ENCODE results near the gene BLM.
"Not testable (repeated sequence)": the region's sequence is repeated elsewhere in the genome, so short reads cannot be mapped to it uniquely, and the experiment has no call there.

BLM gene

GRCh38 chr15:90822204-90822955, 105.2 kb downstream of the BLM start:
- DNase-seq: no peak

GRCh38 chr15:90823455-90823974, 106.4 kb downstream of the BLM start:
- no peak for DNase-seq

GRCh38 chr15:90825115-90825899, 108.2 kb downstream of the BLM start:
- DNase-seq: not testable (repeated sequence)

- DNase-seq: not testable (repeated sequence)
Observed at GRCh38 chr15:90826206-90826885, 109.2 kb downstream of the BLM start.

- no peak for DNase-seq
Observed at GRCh38 chr15:90826886-90827435, 109.8 kb downstream of the BLM start.

- no peak for DNase-seq
Observed at GRCh38 chr15:90828111-90828510, 111.0 kb downstream of the BLM start.

GRCh38 chr15:90829126-90829525, 112.0 kb downstream of the BLM start:
- no peak for DNase-seq

GRCh38 chr15:90829942-90830440, 112.8 kb downstream of the BLM start:
- DNase-seq: no peak

- no peak for DNase-seq
Observed at GRCh38 chr15:90834626-90835025, 117.5 kb downstream of the BLM start.

- no peak for DNase-seq
Observed at GRCh38 chr15:90836296-90836871, 119.2 kb downstream of the BLM start.

- DNase-seq: no peak
Observed at GRCh38 chr15:90837094-90837493, 119.9 kb downstream of the BLM start.

GRCh38 chr15:90838139-90838538, 121.0 kb downstream of the BLM start:
- no peak for DNase-seq

- DNase-seq: no peak
Observed at GRCh38 chr15:90838544-90838943, 121.4 kb downstream of the BLM start.

- DNase-seq: peak in 1 of 3 experiments; percentile 38
Observed at GRCh38 chr15:90839187-90840071, 122.3 kb downstream of the BLM start.

GRCh38 chr15:90840157-90840855, 123.2 kb downstream of the BLM start:
- DNase-seq: no peak

GRCh38 chr15:90840954-90841353, 123.8 kb downstream of the BLM start:
- DNase-seq: no peak

- DNase-seq: no peak
Observed at GRCh38 chr15:90844696-90845095, 127.5 kb downstream of the BLM start.

GRCh38 chr15:90845201-90845949, 128.2 kb downstream of the BLM start:
- DNase-seq: peak in 2 of 3 experiments; percentile 27 to 57

GRCh38 chr15:90849424-90849823, 132.3 kb downstream of the BLM start:
- not testable (repeated sequence) for DNase-seq

GRCh38 chr15:90851114-90851513, 134.0 kb downstream of the BLM start:
- no peak for DNase-seq

All from NCI-H1417 (cell line).